GM12891 (cell line): Measurements from ENCODE around the gene CBX1.

Source experiments
- DNase-seq: peaks from one replicate; pipeline ENCODE4 v3.0.0; 2011; ENCODE audit warnings: low spot score; ENCODE audit not compliant: insufficient read length
- FAIRE-seq: peaks from 2 replicates; lab custom pipeline; 2011; peaks lifted over from hg19 to GRCh38; lab: Jason Lieb, UNC
- PAX5 ChIP-seq: IDR thresholded peaks from 2 replicates; pipeline ENCODE4 v1.6.1; 2011; ENCODE audit warnings: low read length, moderate library complexity, mild to moderate bottlenecking; ENCODE audit not compliant: insufficient read depth, severe bottlenecking
- POLR2A ChIP-seq: IDR thresholded peaks from 2 replicates; pipeline ENCODE4 v1.6.1; 2011; ENCODE audit warnings: low read depth, low read length, control low read depth
- POLR2AphosphoS5 ChIP-seq: IDR thresholded peaks from 2 replicates; pipeline ENCODE4 v1.6.1; 2011; ENCODE audit warnings: low read depth, low read length, control low read depth
- POU2F2 ChIP-seq: IDR thresholded peaks from 2 replicates; pipeline ENCODE4 v1.6.1; 2011; ENCODE audit warnings: low read depth, mild to moderate bottlenecking, control low read depth, low read length, moderate library complexity
- SPI1 ChIP-seq: IDR thresholded peaks from 2 replicates; pipeline ENCODE4 v1.6.1; 2011; ENCODE audit warnings: low read depth, low read length, control low read depth
- TAF1 ChIP-seq: IDR thresholded peaks from 2 replicates; pipeline ENCODE4 v1.6.1; 2011; ENCODE audit warnings: low read depth, low read length, control low read depth

CBX1 gene

GRCh38 chr17:48056246-48056745 lies 45.0 kb downstream of the CBX1 start:
- DNase-seq (no peak), FAIRE-seq (no peak)
- no peak for TF ChIP-seq PAX5
- TF ChIP-seq TAF1 = no peak
- TF ChIP-seq POLR2AphosphoS5 = 0 out of 2 replicates have a peak, but pooled peaks have one; percentile 7

GRCh38 chr17:48055531-48056245 lies 45.6 kb downstream of the CBX1 start:
- DNase-seq (no peak), FAIRE-seq (peak; percentile 86)
- TF ChIP-seq SPI1 = no peak
- peak; percentile 4; the same call in 1 of the 2 replicates for TF ChIP-seq POLR2AphosphoS5
- TF ChIP-seq PAX5 = no peak
- TF ChIP-seq POLR2A = 0 out of 2 replicates have a peak, but pooled peaks have one; percentile 23
- TF ChIP-seq POU2F2 = peak; percentile 98
- no peak for TF ChIP-seq TAF1

- FAIRE-seq (no peak), DNase-seq (no peak)
- no peak for TF ChIP-seq SPI1
- TF ChIP-seq POU2F2 = no peak
- TF ChIP-seq POLR2AphosphoS5 = no peak
- TF ChIP-seq PAX5 = no peak
- TF ChIP-seq POLR2A = no peak
- TF ChIP-seq TAF1 = no peak
Observed at GRCh38 chr17:48054238-48055185, 46.8 kb downstream of the CBX1 start.

- TF ChIP-seq POLR2AphosphoS5 (no peak), POU2F2 (no peak), TAF1 (no peak), POLR2A (no peak), PAX5 (no peak), SPI1 (no peak)
- FAIRE-seq = no peak
- DNase-seq = no peak
Observed at GRCh38 chr17:48053758-48054237, 47.5 kb downstream of the CBX1 start.

DNA sequence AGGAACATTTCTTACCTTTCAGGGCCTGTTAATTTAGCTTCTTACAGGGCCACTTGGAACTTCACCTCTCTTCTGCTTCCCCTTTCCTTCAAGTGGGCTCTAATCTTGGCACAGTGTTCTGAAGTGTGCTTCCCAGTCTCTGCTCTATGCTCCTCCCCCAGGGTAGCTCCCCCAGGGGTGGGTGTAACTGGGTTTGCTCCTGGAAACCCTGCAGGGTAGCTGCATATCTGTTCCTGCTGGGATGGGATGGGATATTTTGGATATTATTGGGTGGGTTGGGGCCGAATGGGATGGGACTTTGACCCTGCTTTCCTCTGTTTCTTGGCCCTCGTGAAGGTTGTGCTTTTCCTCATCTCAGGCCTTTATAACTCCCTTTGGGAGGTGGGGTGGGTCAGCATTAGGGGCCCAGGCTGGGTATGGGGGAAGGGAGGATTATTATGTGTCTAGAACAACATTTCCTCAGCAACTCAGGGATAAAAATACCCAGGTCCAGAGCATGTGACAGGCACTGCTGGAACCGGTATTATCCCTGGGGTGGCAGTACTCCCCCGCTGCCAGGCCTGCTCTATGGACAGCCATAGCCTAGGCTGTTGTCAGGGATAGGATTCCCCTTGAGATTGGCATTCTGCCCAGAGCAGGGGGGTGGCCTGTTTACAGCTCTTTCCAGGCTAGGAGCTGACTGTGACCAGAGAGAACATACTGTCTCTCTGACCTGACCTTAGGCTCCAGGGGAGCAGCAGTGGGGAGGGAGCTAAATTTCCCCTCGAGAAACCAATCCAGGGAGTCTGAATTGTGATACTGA lies 48.1 kb downstream of the CBX1 start:
- FAIRE-seq (no peak), DNase-seq (no peak)
- no peak for TF ChIP-seq POU2F2
- TF ChIP-seq SPI1 = no peak
- no peak for TF ChIP-seq POLR2AphosphoS5
- no peak for TF ChIP-seq PAX5
- no peak; the same call in 1 of the 2 replicates for TF ChIP-seq POLR2A
- no peak for TF ChIP-seq TAF1

DNA sequence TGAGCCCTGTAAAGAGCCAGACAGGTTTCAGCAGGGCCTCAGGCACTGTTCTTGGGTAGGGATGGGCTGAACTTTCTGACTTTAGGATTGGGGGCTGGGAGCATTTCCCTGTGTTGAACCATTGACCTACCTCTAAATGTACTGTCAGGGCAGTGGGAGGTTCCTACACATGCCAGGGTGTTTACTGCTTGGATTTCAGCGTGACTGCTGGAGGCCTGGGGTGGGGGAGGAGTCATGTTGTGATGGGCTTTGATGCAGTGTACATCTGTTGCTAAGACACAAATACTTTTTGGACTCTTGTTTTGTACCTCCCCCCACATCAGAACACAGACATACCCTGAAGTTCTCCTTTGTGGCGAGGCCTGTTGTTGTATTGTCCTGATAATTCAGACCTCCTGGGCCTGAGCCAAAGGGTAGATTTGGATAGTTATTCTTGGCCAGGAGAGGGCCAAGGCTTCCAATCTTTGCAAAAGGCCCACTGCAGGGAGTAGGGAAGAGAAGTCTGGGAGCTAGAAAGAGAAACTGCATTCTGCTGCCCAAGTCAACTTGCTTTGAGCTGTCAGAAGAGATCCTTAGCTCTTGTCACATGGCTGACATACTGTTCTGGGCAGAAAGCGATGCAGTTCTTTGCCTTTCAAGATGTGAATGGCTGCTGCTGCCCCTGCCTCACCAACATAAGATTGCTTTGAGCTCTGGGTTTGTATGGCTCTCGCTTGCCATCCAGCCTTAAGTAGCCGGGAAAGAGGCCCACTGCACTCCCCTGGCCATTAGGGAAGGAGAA lies 49.4 kb downstream of the CBX1 start:
- TF ChIP-seq POU2F2 = no peak
- no peak for TF ChIP-seq PAX5
- TF ChIP-seq TAF1 = no peak
- no peak for TF ChIP-seq POLR2A
- TF ChIP-seq POLR2AphosphoS5 = no peak
- TF ChIP-seq SPI1 = no peak
- FAIRE-seq (no peak), DNase-seq (no peak)

- TF ChIP-seq POU2F2 (no peak), SPI1 (no peak), TAF1 (no peak), POLR2AphosphoS5 (no peak)
- FAIRE-seq (no peak), DNase-seq (no peak)
Observed at GRCh38 chr17:48051283-48051682, 50.0 kb downstream of the CBX1 start.

DNA sequence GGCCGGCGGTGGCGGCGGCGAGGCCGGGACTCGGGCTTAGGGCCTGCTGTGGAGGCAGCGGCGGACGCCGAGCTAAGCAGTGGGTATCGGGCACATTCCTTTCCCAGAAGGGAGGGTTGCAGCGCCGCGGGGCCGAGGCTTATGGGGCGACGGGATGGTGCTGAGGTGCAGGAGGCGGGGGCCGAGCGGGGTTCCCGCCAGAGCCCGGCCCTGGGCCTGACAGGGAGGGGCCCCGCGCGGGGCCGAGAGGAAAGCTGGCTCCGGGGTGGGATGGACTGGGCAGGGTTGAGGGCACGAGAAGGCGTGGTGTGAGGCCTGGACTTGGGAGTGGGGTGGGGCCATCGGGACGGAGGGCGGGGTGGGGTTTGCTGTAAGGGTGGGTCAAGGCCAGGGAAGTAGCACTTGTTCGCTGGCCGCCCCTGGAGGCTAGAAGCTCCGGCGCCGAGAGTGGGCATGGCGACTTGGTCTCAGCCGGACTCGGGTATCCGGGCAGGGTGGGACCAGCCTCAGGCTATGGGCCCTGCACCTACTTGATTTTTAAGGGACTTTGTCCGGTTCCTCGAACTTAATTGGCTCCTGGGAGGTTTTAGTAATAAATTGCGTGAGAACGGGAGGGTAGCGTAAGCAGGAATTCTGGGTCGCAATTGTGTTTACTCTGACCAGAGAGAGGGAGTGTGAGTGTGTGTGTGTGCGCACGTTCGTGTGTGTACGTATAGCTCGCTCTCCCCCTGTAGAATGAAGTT lies 52.7 kb downstream of the CBX1 start:
- no peak for DNase-seq
- TF ChIP-seq POLR2AphosphoS5 = peak; percentile 86
- no peak; the same call in 1 of the 2 replicates for TF ChIP-seq POU2F2
- peak; percentile 67; the same call in 1 of the 2 replicates for TF ChIP-seq POLR2A
- peak; percentile 51; the same call in 1 of the 2 replicates for TF ChIP-seq TAF1
- peak; percentile 84 for FAIRE-seq
